ENCODE data around the gene ERCC6L. TPM values are rescaled to one million over a fixed set of nuclear protein-coding genes. Genes with fewer than 3 reads are reported as not detected.

ERCC6L gene
- total and polyA plus RNA-seq, 2 of the 13 experiments (the other 11 are each of a cell fraction or from before 2014, with no cell fraction given), result 0.86 to 9.5 TPM

DNA sequence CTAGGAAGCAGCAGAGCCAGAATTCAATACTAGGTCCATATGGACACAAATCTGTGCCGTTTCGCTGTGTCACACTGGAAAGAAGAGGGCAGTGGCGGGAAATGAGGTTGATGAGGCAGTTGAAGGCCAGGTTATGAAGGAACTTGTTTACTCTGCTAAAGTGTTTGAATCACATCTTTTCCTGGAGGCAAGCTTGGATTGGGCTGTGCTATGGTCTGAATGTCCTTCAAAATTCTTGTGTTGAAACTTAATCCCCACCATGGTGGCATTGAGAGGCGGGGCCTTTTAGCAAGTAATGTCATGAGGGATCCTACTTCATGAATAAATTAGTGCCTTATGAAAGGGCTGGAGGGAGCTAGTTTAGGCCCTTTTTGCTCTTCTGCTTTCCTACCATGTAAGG lies 2.1 kb upstream of the ERCC6L start:
- ChIA-PET POLR2A (no interaction called here), CTCF (ENCODE audit: low intra/inter-chr PET ratio, low total read pairs) (no interaction called here)
- Histone ChIP-seq H3K36me3 (replicated peaks in 1 of 2; ENCODE audit: control insufficient read depth in 1 of 2, insufficient read depth in 2 of 2, low read length in 2 of 2) (no peaks in the 10 kb centered on the region), H3K4me1 (ENCODE audit: insufficient read depth, low read length) (no peaks in the 10 kb centered on the region), H3K27me3 (ENCODE audit: control insufficient read depth in 1 of 2, insufficient read depth in 2 of 2, low read length in 2 of 2) (no peaks in the 10 kb centered on the region), H4K20me1 (ENCODE audit: insufficient read depth, low read length) (no peaks in the 10 kb centered on the region), H3K9me3 (ENCODE audit: low read length) (no peaks in the 10 kb centered on the region), H3K9ac (ENCODE audit: insufficient read depth, low read depth, low read length) (no peak overlapping the region), H3K79me2 (ENCODE audit: insufficient read depth, low read length) (no peaks in the 10 kb centered on the region), H3K27ac (ENCODE audit: extremely low read length, insufficient read depth, low read length) (no peak overlapping the region), H3K4me3 (replicated peaks in 1 of 3; ENCODE audit: insufficient read depth in 1 of 3, low read depth in 2 of 3, low read length in 3 of 3) (no peak overlapping the region), H3K4me2 (ENCODE audit: low read depth, low read length) (no peak overlapping the region), H2AFZ (ENCODE audit: low read length) (no peak overlapping the region)
- BruUV-seq (replicated peaks), result no TSS peak
- TF ChIP-seq RARA (CRISPR knock-in tag; IDR thresholded peaks at IDR 0.05) (0 out of 2 replicates have a peak, but pooled peaks have one; percentile 19), SCMH1 (CRISPR knock-in tag; IDR thresholded peaks at IDR 0.05; ENCODE audit: borderline replicate concordance) (no peak)
- ATAC-seq (no peak), DNase-seq (ENCODE audit: low spot score) (peak; percentile 9), FAIRE-seq (no peak)
- 52% methylated on average over 3 of the region's 4 CpGs for WGBS (ENCODE audit: low lambda C conversion rate)
- in situ Hi-C loops (cut with HindIII; ENCODE audit: extremely low pct_ligation_motif_present, low pct_unique_long_range_greater_than_20kb), result no loop called here
- intact Hi-C loops (cut with micrococcal nuclease; ENCODE audit: unreplicated experiment), result no loop called here

DNA sequence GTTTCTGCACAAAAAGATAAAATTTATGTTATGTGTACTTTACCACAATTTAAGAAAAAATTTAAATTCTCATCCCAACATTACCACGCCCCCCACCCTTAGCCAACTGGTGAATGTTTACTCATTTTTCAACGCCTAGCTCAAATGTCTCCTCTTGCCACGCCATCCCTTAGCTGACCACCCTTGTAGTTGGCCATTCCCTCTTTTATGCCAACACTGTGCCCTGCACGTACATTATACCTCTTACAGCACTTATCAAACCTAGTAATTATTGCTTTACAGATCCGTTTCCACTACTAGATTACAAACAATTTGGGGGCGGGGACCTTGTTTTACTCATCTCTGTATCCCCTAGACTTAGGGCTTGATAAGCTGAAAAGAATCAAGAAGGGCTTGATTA lies 644 bp downstream of the ERCC6L start:
- no peak overlapping the region for H2AFZ ChIP-seq (ENCODE audit: low read length)
- in situ Hi-C loops (cut with HindIII; ENCODE audit: extremely low pct_ligation_motif_present, low pct_unique_long_range_greater_than_20kb) (no loop called here), intact Hi-C loops (cut with micrococcal nuclease; ENCODE audit: unreplicated experiment) (loop anchor here (10.0 kb wide), 1 partner anchor 53 kb away; the partner anchor contains the start of gene PIN4)
- TF ChIP-seq ZNF879 (CRISPR knock-in tag; IDR thresholded peaks at IDR 0.05) (no peak), ZSCAN30 (CRISPR knock-in tag; IDR thresholded peaks at IDR 0.05) (no peak), MAF1 (CRISPR knock-in tag; IDR thresholded peaks at IDR 0.05; ENCODE audit: borderline replicate concordance) (no peak), EEA1 (CRISPR knock-in tag; IDR thresholded peaks at IDR 0.05; ENCODE audit: borderline replicate concordance) (no peak), ZKSCAN8 (CRISPR knock-in tag; IDR thresholded peaks at IDR 0.05; ENCODE audit: borderline replicate concordance) (no peak), ZSCAN9 (CRISPR knock-in tag; IDR thresholded peaks at IDR 0.05; ENCODE audit: borderline replicate concordance) (no peak), ZSCAN5A (CRISPR knock-in tag; IDR thresholded peaks at IDR 0.05; ENCODE audit: borderline replicate concordance) (no peak), ZNF234 (CRISPR knock-in tag; conservative IDR thresholded peaks at IDR 0.05) (no peak), ZMYM2 (CRISPR knock-in tag; IDR thresholded peaks at IDR 0.05) (no peak)
- TF ChIP-seq, protein P1, sequence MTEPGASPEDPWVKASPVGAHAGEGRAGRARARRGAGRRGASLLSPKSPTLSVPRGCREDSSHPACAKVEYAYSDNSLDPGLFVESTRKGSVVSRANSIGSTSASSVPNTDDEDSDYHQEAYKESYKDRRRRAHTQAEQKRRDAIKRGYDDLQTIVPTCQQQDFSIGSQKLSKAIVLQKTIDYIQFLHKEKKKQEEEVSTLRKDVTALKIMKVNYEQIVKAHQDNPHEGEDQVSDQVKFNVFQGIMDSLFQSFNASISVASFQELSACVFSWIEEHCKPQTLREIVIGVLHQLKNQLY (CRISPR knock-in tag; IDR thresholded peaks at IDR 0.05), result no peak
- TF ChIP-seq, protein P2, sequence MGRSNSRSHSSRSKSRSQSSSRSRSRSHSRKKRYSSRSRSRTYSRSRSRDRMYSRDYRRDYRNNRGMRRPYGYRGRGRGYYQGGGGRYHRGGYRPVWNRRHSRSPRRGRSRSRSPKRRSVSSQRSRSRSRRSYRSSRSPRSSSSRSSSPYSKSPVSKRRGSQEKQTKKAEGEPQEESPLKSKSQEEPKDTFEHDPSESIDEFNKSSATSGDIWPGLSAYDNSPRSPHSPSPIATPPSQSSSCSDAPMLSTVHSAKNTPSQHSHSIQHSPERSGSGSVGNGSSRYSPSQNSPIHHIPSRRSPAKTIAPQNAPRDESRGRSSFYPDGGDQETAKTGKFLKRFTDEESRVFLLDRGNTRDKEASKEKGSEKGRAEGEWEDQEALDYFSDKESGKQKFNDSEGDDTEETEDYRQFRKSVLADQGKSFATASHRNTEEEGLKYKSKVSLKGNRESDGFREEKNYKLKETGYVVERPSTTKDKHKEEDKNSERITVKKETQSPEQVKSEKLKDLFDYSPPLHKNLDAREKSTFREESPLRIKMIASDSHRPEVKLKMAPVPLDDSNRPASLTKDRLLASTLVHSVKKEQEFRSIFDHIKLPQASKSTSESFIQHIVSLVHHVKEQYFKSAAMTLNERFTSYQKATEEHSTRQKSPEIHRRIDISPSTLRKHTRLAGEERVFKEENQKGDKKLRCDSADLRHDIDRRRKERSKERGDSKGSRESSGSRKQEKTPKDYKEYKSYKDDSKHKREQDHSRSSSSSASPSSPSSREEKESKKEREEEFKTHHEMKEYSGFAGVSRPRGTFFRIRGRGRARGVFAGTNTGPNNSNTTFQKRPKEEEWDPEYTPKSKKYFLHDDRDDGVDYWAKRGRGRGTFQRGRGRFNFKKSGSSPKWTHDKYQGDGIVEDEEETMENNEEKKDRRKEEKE (IDR thresholded peaks at IDR 0.05), result no peak
- TF ChIP-seq, protein P3, sequence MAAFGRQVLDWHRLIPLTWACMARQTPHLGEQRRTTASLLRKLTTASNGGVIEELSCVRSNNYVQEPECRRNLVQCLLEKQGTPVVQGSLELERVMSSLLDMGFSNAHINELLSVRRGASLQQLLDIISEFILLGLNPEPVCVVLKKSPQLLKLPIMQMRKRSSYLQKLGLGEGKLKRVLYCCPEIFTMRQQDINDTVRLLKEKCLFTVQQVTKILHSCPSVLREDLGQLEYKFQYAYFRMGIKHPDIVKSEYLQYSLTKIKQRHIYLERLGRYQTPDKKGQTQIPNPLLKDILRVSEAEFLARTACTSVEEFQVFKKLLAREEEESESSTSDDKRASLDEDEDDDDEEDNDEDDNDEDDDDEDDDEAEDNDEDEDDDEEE (CRISPR knock-in tag; IDR thresholded peaks at IDR 0.05), result no peak

More for the DNA sequence above, 644 bp downstream of the ERCC6L start:
- 21% methylated on average over 6 of the region's 6 CpGs for WGBS (ENCODE audit: low lambda C conversion rate)
- no peaks in the 10 kb centered on the region for H3K4me1 ChIP-seq (ENCODE audit: insufficient read depth, low read length)
- H3K36me3 ChIP-seq (replicated peaks in 1 of 2; ENCODE audit: control insufficient read depth in 1 of 2, insufficient read depth in 2 of 2, low read length in 2 of 2), result no peaks in the 10 kb centered on the region
- FAIRE-seq, result no peak
- DNase-seq (ENCODE audit: low spot score), result no peak
- ChIA-PET POLR2A (interaction anchor here (0.7 to 1.0 kb wide), 3 partner anchors 9 to 57 kb away, joined by 3 to 4 read pairs (median 4); partner anchors contain the start of genes PIN4 and RPS4X), CTCF (ENCODE audit: low intra/inter-chr PET ratio, low total read pairs) (no interaction called here)
- H3K79me2 ChIP-seq (ENCODE audit: insufficient read depth, low read length), result no peaks in the 10 kb centered on the region
- BruUV-seq (replicated peaks), result no TSS peak
- no peak for ATAC-seq
- peak overlapping the region; percentile 60 to 71 (median 60) for H3K4me3 ChIP-seq (replicated peaks in 1 of 3; ENCODE audit: insufficient read depth in 1 of 3, low read depth in 2 of 3, low read length in 3 of 3)
- H3K27me3 ChIP-seq (ENCODE audit: control insufficient read depth in 1 of 2, insufficient read depth in 2 of 2, low read length in 2 of 2), result no peaks in the 10 kb centered on the region
- H3K9me3 ChIP-seq (ENCODE audit: low read length), result no peaks in the 10 kb centered on the region
- peak overlapping the region; percentile 63 for H3K4me2 ChIP-seq (ENCODE audit: low read depth, low read length)
- no peaks in the 10 kb centered on the region for H4K20me1 ChIP-seq (ENCODE audit: insufficient read depth, low read length)
- peak overlapping the region; percentile 65 for H3K27ac ChIP-seq (ENCODE audit: extremely low read length, insufficient read depth, low read length)
- H3K9ac ChIP-seq (ENCODE audit: insufficient read depth, low read depth, low read length), result peak overlapping the region; percentile 56

Data from HepG2 (cell line).